ENCODE data around the gene PLEKHH2.

The PLEKHH2 gene

DNA sequence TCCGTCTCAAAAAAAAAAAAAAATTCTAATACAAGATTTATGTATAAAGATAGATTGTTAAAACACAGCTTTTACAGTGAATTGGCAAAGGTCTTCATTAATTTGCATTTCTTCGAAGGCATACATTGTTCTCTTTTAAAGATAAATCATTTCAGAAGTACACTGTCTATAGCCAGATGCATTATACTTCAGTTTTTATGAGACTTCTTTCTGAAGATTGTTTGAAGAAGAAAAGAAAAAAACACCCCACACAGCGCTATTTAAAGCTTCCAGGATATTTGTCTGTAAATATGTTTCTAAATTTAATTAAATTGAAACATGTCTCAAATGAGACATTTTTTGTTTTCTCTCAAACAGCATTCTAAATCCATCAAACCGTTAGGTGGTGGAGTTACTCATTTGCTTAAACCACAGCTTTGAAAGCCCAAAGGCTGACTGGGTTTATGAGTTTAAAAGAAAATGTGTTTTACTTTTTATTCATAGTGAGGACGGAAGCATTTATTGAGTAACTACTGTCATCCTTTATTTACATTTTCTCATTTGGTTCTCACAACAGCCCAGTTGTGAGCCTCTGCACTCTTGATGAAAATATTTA lies 81.6 kb downstream of the PLEKHH2 start:
- no peak for DNase-seq

- DNase-seq, result peak; percentile 95
Observed at GRCh38 chr2:43724728-43725526, 87.9 kb downstream of the PLEKHH2 start.

DNA sequence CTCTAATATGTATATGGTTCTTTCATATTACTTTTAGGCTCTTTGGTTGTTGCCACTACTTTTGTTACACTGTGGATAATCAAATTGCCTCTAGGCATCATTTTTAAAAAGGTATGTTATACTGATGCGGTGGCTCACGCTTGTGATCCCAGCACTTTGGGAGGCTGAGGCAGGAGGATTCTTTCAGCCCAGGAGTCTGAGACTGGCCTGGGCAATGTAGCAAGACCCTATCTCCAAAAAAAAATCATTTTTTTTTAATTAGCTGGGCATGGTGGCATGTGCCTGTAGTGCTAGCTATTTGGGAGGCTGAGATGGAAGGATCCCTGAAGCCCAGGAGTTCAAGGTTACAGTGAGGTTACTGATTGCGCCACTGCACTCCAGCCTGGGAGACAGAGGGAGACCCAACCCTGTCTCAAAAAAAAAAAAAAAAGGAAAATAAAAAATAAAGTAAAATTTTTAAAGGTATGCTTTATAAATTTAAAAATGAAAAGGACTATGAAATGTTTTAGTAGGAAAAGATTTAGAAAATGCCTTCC lies 88.7 kb downstream of the PLEKHH2 start:
- no peak for DNase-seq

DNA sequence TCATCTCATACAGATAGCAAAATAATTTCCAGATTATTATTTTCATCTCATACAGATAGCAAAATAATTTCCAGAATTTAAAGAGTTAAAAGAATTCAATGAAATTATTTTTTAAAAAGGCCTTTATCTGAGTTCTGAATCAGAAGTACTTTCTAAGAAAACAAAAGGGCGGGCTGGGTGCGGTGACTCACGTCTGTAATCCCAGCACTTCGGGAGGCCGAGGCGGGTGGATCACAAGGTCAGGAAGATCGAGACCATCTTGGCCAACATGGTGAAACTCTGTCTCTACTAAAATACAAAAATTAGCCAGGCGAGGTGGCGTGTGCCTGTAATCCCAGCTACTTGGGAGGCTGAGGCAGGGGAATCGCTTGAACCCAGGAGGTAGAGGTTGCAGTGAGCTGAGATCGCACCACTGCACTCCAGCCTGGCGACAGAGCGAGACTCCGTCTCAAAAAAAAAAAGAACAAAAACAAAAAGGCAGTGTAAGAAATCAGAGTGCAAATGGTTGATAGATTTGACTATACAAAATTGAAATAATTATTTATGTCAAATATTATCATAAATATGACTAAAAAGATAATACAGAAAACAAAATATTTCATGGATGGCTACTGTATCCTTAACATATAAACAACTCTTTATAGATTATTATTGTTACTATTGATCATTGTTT lies 90.0 kb downstream of the PLEKHH2 start:
- peak; percentile 78 for DNase-seq

- peak; percentile 87 for DNase-seq
Observed at GRCh38 chr2:43727634-43728014, 90.6 kb downstream of the PLEKHH2 start.

- DNase-seq, result no peak
Observed at GRCh38 chr2:43729491-43730174, 92.6 kb downstream of the PLEKHH2 start.

DNA sequence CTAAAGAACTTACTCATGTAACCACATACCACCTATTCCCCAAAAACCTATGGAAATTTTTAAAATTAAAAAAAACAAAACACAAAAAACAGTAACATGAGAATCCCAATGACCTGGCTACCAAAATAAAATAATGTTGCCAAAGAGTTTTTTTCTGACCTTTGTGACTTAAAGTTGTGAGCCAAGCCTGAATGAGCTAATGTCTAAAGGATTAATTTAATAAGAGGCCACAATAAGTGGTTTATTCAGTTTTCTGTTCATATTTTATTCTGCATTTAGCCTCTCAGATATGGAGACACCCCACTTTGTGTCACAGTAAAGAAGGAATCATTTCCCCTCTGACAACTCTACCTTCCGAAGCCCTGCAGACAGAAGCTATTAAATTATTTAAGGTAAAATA lies 94.2 kb downstream of the PLEKHH2 start:
- DNase-seq, result no peak

- DNase-seq, result no peak
Observed at GRCh38 chr2:43736637-43737036, 99.6 kb downstream of the PLEKHH2 start.

- no peak for DNase-seq
Observed at GRCh38 chr2:43737097-43737854, 100.2 kb downstream of the PLEKHH2 start.

- DNase-seq, result no peak
Observed at GRCh38 chr2:43737855-43738254, 100.8 kb downstream of the PLEKHH2 start.

DNA sequence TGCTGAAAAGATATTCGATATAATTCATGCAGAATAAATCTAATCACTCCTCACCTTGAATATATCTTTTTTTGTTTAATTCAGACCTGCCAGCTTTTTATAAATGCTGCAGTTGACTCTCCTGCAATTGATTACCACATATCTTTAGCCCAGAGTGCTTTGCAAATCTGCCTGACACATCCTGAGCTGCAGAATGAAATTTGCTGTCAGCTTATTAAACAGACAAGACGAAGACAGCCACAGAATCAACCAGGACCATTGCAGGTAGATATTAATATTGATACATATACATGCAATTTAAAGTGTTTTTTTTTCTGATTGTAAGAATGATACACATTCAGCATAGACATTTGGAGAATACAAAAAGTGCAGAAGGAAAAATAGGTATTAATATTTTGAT lies 101.2 kb downstream of the PLEKHH2 start:
- DNase-seq, result no peak

DNA sequence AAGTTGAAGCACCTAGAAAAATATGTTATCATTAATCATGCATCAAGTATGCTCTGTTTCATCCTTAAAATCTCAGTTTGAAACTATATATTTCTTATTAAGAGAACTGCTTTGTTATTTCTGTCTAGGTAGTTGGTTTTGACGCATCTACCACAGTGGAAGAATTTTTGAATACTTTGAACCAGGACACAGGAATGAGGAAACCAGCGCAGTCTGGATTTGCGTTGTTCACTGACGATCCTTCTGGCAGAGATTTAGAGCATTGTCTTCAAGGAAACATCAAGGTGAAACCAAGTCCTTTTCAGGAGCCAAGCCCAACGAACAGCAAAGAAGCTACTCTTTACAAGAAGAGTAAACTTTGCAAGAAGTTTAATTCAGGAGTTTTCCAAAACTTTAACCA lies 106.6 kb downstream of the PLEKHH2 start:
- DNase-seq, result no peak

DNA sequence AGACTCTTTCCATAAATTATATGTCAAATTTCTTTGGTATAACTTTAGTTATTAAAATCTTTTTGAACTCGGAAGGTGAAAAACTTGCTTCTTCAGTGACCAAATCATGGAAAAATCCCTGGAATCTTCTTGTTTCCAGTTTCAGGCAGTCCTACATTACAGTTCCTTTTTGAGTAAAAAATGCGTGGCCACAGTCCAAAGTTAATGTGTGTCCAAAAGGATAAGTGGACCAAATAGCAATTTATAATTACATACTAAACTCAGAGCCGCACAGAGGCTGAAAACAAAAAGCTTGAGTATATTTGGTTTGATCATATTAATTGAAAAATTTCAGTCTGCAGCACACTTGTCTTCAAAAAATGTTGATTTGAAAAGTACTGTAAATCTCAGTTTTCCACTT lies 108.4 kb downstream of the PLEKHH2 start:
- DNase-seq, result no peak

DNA sequence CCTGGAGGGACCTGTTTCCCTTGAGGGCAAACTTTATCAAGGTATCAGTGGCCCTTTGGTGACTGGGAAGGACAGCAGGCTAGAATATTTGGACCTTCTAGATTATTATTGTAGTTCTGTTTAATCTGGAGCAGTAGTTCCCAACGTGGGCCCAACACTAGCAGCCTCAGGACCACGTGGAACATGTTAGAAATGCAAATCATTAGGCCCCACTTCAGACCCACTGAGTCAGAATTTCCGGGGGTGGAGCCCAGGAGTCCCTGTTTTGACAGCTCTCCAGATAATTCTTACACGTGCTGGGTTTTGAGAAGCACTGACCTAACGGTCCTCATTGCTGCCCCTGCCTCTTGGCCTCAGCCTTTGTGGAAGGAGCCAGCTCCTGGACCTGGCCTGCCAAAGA lies 111.3 kb downstream of the PLEKHH2 start:
- no peak for DNase-seq

GRCh38 chr2:43749583-43749982 lies 112.5 kb downstream of the PLEKHH2 start:
- no peak for DNase-seq

GRCh38 chr2:43751476-43751990 lies 114.5 kb downstream of the PLEKHH2 start:
- DNase-seq, result no peak

DNA sequence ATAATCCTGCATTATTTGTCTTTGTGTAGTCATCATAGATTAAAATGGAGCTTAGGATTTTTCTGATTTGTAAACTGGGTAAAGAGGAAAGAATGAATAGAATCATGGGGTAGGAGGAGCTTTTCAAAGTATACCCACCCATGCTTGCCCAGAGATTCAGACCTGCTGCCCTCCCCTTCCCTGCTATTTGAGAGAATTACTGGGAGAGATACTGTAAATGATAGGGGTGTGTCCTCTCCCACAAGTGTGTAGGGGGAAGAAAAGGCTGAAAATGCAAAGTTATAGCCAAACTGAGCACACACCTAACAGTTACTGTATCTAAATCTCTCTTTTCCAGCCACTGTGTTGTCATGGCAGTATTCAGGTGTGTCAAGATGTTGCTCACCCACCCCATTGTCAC lies 115.2 kb downstream of the PLEKHH2 start:
- DNase-seq, result no peak

- no peak for DNase-seq
Observed at GRCh38 chr2:43754180-43754579, 117.1 kb downstream of the PLEKHH2 start.

DNA sequence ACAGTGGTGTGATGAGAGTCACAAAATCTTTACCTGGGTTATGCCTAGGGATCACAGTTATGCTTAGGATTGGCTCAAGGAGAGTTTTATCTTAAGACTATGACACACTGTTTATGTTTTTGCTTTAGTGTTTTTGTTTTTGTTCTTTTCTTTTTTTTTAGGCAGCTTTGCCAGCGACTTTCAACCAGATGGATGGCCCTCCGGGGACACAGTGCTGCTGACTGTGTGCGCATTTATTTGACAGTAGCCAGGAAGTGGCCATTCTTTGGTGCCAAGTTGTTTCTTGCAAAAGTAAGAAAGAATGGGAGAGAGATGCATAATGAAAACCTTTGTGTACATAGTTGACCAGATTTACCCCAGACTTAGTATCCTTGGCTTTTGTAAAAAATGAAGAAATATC lies 121.7 kb downstream of the PLEKHH2 start:
- no peak for DNase-seq

GRCh38 chr2:43759195-43759594 lies 122.1 kb downstream of the PLEKHH2 start:
- no peak for DNase-seq

- DNase-seq, result no peak
Observed at GRCh38 chr2:43762286-43762685, 125.2 kb downstream of the PLEKHH2 start.

GRCh38 chr2:43763091-43763490 lies 126.0 kb downstream of the PLEKHH2 start:
- no peak for DNase-seq
